ENCODE data around the gene ZNF189.

ZNF189 gene

GRCh38 chr9:101354143-101354764 lies 44.4 kb upstream of the ZNF189 start:
- ChIA-PET POLR2A (no interaction called here), CTCF (no interaction called here)
- TF ChIP-seq SUZ12 (IDR thresholded peaks at IDR 0.05) (no peak), CTBP1 (IDR thresholded peaks at IDR 0.05; ENCODE audit: borderline replicate concordance) (no peak), SP1 (IDR thresholded peaks at IDR 0.05) (no peak), LEF1 (IDR thresholded peaks at IDR 0.05; ENCODE audit: borderline replicate concordance) (no peak), ELF4 (IDR thresholded peaks at IDR 0.05) (no peak), HDGF (IDR thresholded peaks at IDR 0.05; ENCODE audit: borderline replicate concordance) (no peak), L3MBTL2 (conservative IDR thresholded peaks at IDR 0.05) (no peak), ARNT (IDR thresholded peaks at IDR 0.05) (no peak), FOXA1 (IDR thresholded peaks at IDR 0.05) (no peak), BHLHE40 (IDR thresholded peaks at IDR 0.05; ENCODE audit: borderline replicate concordance) (no peak)
- DNase-seq (ENCODE audit: extremely low spot score): no peak

- CTCF ChIA-PET: no interaction called here
- TF ChIP-seq BHLHE40 (IDR thresholded peaks at IDR 0.05; ENCODE audit: borderline replicate concordance) (no peak), FOXM1 (IDR thresholded peaks at IDR 0.05; ENCODE audit: borderline replicate concordance) (no peak), ARNT (IDR thresholded peaks at IDR 0.05) (no peak), L3MBTL2 (conservative IDR thresholded peaks at IDR 0.05) (no peak), SP1 (IDR thresholded peaks at IDR 0.05) (no peak), LEF1 (IDR thresholded peaks at IDR 0.05; ENCODE audit: borderline replicate concordance) (no peak), FOXA1 (IDR thresholded peaks at IDR 0.05) (no peak), HDGF (IDR thresholded peaks at IDR 0.05; ENCODE audit: borderline replicate concordance) (no peak), SUZ12 (IDR thresholded peaks at IDR 0.05) (no peak), FOXK2 (IDR thresholded peaks at IDR 0.05) (no peak), NFRKB (IDR thresholded peaks at IDR 0.05) (no peak), PKNOX1 (IDR thresholded peaks at IDR 0.05) (no peak), CTBP1 (IDR thresholded peaks at IDR 0.05; ENCODE audit: borderline replicate concordance) (no peak), TARDBP (IDR thresholded peaks at IDR 0.05) (no peak), ELF4 (IDR thresholded peaks at IDR 0.05) (no peak)
- no peak for DNase-seq (ENCODE audit: extremely low spot score)
- POLR2A ChIA-PET: no interaction called here
Measured at GRCh38 chr9:101354765-101355708, 43.6 kb upstream of the ZNF189 start.

- ChIA-PET CTCF (no interaction called here), POLR2A (no interaction called here)
- TF ChIP-seq ELF4 (IDR thresholded peaks at IDR 0.05): no peak
- TF ChIP-seq SUZ12 (IDR thresholded peaks at IDR 0.05): no peak
- TF ChIP-seq LEF1 (IDR thresholded peaks at IDR 0.05; ENCODE audit: borderline replicate concordance): no peak
- no peak for TF ChIP-seq L3MBTL2 (conservative IDR thresholded peaks at IDR 0.05)
Measured at GRCh38 chr9:101356619-101357018, 42.0 kb upstream of the ZNF189 start.

GRCh38 chr9:101359679-101360078 lies 39.0 kb upstream of the ZNF189 start:
- ChIA-PET POLR2A (no interaction called here), CTCF (no interaction called here)

More at GRCh38 chr9:101356619-101357018, 42.0 kb upstream of the ZNF189 start:
- no peak for DNase-seq (ENCODE audit: extremely low spot score)

GRCh38 chr9:101360647-101361046 lies 38.0 kb upstream of the ZNF189 start:
- TF ChIP-seq CTBP1 (IDR thresholded peaks at IDR 0.05; ENCODE audit: borderline replicate concordance): no peak
- no peak for TF ChIP-seq SP1 (IDR thresholded peaks at IDR 0.05)
- TF ChIP-seq HDGF (IDR thresholded peaks at IDR 0.05; ENCODE audit: borderline replicate concordance): no peak
- TF ChIP-seq ARNT (IDR thresholded peaks at IDR 0.05): no peak
- no peak for TF ChIP-seq L3MBTL2 (conservative IDR thresholded peaks at IDR 0.05)
- TF ChIP-seq PKNOX1 (IDR thresholded peaks at IDR 0.05): no peak
- TF ChIP-seq BHLHE40 (IDR thresholded peaks at IDR 0.05; ENCODE audit: borderline replicate concordance): no peak
- no peak for TF ChIP-seq ZNF384 (IDR thresholded peaks at IDR 0.05)
- no peak for TF ChIP-seq FOXM1 (IDR thresholded peaks at IDR 0.05; ENCODE audit: borderline replicate concordance)
- TF ChIP-seq ELF4 (IDR thresholded peaks at IDR 0.05): no peak
- no peak for TF ChIP-seq TARDBP (IDR thresholded peaks at IDR 0.05)
- TF ChIP-seq FOXK2 (IDR thresholded peaks at IDR 0.05): no peak
- no peak for TF ChIP-seq SUZ12 (IDR thresholded peaks at IDR 0.05)
- TF ChIP-seq FOXA1 (IDR thresholded peaks at IDR 0.05): no peak
- no peak for TF ChIP-seq LEF1 (IDR thresholded peaks at IDR 0.05; ENCODE audit: borderline replicate concordance)
- TF ChIP-seq NFRKB (IDR thresholded peaks at IDR 0.05): no peak
- ChIA-PET POLR2A (no interaction called here), CTCF (no interaction called here)
- no peak for DNase-seq (ENCODE audit: extremely low spot score)

More at GRCh38 chr9:101359679-101360078, 39.0 kb upstream of the ZNF189 start:
- TF ChIP-seq LEF1 (IDR thresholded peaks at IDR 0.05; ENCODE audit: borderline replicate concordance) (no peak), CTBP1 (IDR thresholded peaks at IDR 0.05; ENCODE audit: borderline replicate concordance) (no peak), ELF4 (IDR thresholded peaks at IDR 0.05) (no peak), ARNT (IDR thresholded peaks at IDR 0.05) (no peak), FOXA1 (IDR thresholded peaks at IDR 0.05) (no peak), BHLHE40 (IDR thresholded peaks at IDR 0.05; ENCODE audit: borderline replicate concordance) (no peak)
- no peak for DNase-seq (ENCODE audit: extremely low spot score)

- no peak for DNase-seq (ENCODE audit: extremely low spot score)
- CTCF ChIA-PET: no interaction called here
- no peak for TF ChIP-seq SP1 (IDR thresholded peaks at IDR 0.05)
- TF ChIP-seq ZNF384 (IDR thresholded peaks at IDR 0.05): no peak
- no peak for TF ChIP-seq NFRKB (IDR thresholded peaks at IDR 0.05)
- TF ChIP-seq PKNOX1 (IDR thresholded peaks at IDR 0.05): no peak
- no peak for TF ChIP-seq BHLHE40 (IDR thresholded peaks at IDR 0.05; ENCODE audit: borderline replicate concordance)
- TF ChIP-seq SUZ12 (IDR thresholded peaks at IDR 0.05): no peak
- no peak for TF ChIP-seq FOXK2 (IDR thresholded peaks at IDR 0.05)
- POLR2A ChIA-PET: no interaction called here
Measured at GRCh38 chr9:101362450-101362849, 36.2 kb upstream of the ZNF189 start.

Measured in HEK293T (cell line).